Measurements from ENCODE around the gene CERS6.

DNA sequence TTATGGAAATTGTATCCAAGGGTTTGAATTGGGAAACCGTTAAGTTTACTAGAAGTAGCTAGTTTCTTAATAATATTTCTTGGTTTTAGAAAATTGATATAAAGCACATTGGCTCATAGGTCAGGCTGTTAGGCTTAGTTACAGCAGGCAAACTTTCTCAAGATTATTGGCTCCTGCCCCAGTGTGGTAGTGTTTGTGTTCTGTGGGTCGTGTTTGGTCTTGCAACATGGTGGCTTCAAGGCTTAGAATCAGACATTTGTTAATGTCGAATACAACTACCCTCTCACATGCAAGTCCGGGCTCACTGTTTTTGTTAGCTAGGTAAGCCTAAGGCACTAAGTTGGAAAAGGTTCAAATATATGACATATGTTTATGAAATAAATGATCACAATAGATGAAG is 19.6 kb downstream of the CERS6 start:
- TF ChIP-seq, protein P1, sequence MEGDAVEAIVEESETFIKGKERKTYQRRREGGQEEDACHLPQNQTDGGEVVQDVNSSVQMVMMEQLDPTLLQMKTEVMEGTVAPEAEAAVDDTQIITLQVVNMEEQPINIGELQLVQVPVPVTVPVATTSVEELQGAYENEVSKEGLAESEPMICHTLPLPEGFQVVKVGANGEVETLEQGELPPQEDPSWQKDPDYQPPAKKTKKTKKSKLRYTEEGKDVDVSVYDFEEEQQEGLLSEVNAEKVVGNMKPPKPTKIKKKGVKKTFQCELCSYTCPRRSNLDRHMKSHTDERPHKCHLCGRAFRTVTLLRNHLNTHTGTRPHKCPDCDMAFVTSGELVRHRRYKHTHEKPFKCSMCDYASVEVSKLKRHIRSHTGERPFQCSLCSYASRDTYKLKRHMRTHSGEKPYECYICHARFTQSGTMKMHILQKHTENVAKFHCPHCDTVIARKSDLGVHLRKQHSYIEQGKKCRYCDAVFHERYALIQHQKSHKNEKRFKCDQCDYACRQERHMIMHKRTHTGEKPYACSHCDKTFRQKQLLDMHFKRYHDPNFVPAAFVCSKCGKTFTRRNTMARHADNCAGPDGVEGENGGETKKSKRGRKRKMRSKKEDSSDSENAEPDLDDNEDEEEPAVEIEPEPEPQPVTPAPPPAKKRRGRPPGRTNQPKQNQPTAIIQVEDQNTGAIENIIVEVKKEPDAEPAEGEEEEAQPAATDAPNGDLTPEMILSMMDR (IDR thresholded peaks at IDR 0.05): no peak
- TF ChIP-seq, protein P2, sequence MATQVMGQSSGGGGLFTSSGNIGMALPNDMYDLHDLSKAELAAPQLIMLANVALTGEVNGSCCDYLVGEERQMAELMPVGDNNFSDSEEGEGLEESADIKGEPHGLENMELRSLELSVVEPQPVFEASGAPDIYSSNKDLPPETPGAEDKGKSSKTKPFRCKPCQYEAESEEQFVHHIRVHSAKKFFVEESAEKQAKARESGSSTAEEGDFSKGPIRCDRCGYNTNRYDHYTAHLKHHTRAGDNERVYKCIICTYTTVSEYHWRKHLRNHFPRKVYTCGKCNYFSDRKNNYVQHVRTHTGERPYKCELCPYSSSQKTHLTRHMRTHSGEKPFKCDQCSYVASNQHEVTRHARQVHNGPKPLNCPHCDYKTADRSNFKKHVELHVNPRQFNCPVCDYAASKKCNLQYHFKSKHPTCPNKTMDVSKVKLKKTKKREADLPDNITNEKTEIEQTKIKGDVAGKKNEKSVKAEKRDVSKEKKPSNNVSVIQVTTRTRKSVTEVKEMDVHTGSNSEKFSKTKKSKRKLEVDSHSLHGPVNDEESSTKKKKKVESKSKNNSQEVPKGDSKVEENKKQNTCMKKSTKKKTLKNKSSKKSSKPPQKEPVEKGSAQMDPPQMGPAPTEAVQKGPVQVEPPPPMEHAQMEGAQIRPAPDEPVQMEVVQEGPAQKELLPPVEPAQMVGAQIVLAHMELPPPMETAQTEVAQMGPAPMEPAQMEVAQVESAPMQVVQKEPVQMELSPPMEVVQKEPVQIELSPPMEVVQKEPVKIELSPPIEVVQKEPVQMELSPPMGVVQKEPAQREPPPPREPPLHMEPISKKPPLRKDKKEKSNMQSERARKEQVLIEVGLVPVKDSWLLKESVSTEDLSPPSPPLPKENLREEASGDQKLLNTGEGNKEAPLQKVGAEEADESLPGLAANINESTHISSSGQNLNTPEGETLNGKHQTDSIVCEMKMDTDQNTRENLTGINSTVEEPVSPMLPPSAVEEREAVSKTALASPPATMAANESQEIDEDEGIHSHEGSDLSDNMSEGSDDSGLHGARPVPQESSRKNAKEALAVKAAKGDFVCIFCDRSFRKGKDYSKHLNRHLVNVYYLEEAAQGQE (IDR thresholded peaks at IDR 0.05; ENCODE audit: insufficient read depth in 1 of 2, low read depth in 2 of 2, low read length in 1 of 2): no peak
- no peak for TF ChIP-seq POLR2AphosphoS5 (IDR thresholded peaks at IDR 0.05; ENCODE audit: low read depth, low read length)
- no peak for TF ChIP-seq SIN3A (IDR thresholded peaks at IDR 0.05; ENCODE audit: borderline replicate concordance, insufficient read depth, low read depth, low read length)
- TF ChIP-seq TCF7L2 (IDR thresholded peaks at IDR 0.05; ENCODE audit: low read depth, low read length): no peak
